AG04450 (cell line): ENCODE measurements around the gene TBC1D16. TPM values are rescaled to one million over a fixed set of nuclear protein-coding genes. Genes with fewer than 3 reads are reported as not detected.
A peak's percentile ranks its signal among the peaks of the same experiment; 100 is the strongest.

Experiments
- CTCF ChIA-PET: fragments of 300-600, 350-600 bp; formaldehyde crosslinking; extraction: SDS; loops from one replicate; lab custom pipeline; 2022; ENCODE audit warnings: antibody characterized with exemption, inconsistent platforms; lab: Charles Lee
- POLR2A ChIA-PET: fragments of 350-600 bp; formaldehyde crosslinking; extraction: SDS; loops from one replicate; lab custom pipeline; 2021; ENCODE audit warnings: antibody characterized with exemption, inconsistent platforms; lab: Yijun Ruan, JAX
- DNase-seq: peaks from one replicate; pipeline ENCODE4 v3.0.0-alpha.2; 2011; ENCODE audit warnings: low read depth, low spot score
- H3K27ac ChIP-seq: one replicate; pipeline ENCODE4 v1.5.1; 2012; ENCODE audit warnings: low read depth, low read length, control low read depth
- H3K27me3 ChIP-seq: one replicate; pipeline ENCODE4 v1.6.0; 2012; ENCODE audit warnings: low read length; ENCODE audit not compliant: control insufficient read depth, insufficient read depth
- H3K4me3 ChIP-seq: 2 replicates; pipeline ENCODE4 v1.5.1; 2011; ENCODE audit warnings: mild to moderate bottlenecking, low read depth, low read length, control low read depth
- H3K9me3 ChIP-seq: 2 replicates; pipeline ENCODE4 v1.5.1; 2012; ENCODE audit warnings: low read length; ENCODE audit not compliant: control insufficient read depth, insufficient read depth
- CTCF ChIP-seq: IDR thresholded peaks from 2 replicates; pipeline ENCODE4 v1.5.1; 2011; ENCODE audit warnings: low read depth, low read length, control low read depth, inconsistent platforms
- polyA plus RNA-seq: library from polyadenylated mRNA; depleted of rRNA; stranded (reverse); fragments of >200 nt; gene quantifications from 2 replicates; pipeline ENCODE4 v1.2.3, GENCODE V29; 2011

TBC1D16 gene
- polyA plus RNA-seq, 1 experiment, result 10.9 TPM

GRCh38 chr17:79916991-79917901 lies 118.4 kb downstream of the TBC1D16 start:
- H3K9me3 ChIP-seq, result peaks cover 6% of the 10 kb centered on the region; the same call in 1 of the 2 replicates
- CTCF ChIA-PET, result interaction anchor here (0.8 to 1.5 kb wide), 5 partner anchors 58 to 130 kb away, joined by 3 to 6 read pairs (median 3); no protein-coding TSS in a partner anchor
- POLR2A ChIA-PET, result interaction anchor here (0.5 kb wide), 1 partner anchor 351 kb away, joined by 3 read pairs; no protein-coding TSS in a partner anchor
- H3K27me3 ChIP-seq, result peaks cover 56% of the 10 kb centered on the region
- no peak overlapping the region for H3K27ac ChIP-seq
- TF ChIP-seq CTCF, result no peak
- H3K4me3 ChIP-seq, result no peak overlapping the region
- no peak for DNase-seq

GRCh38 chr17:79916506-79916905 lies 119.2 kb downstream of the TBC1D16 start:
- POLR2A ChIA-PET, result interaction anchor here (0.5 kb wide), 1 partner anchor 350 kb away, joined by 3 read pairs; no protein-coding TSS in a partner anchor
- no peak overlapping the region for H3K4me3 ChIP-seq
- H3K9me3 ChIP-seq, result peaks cover 6% of the 10 kb centered on the region; the same call in 1 of the 2 replicates
- DNase-seq, result no peak
- no peak for TF ChIP-seq CTCF
- H3K27me3 ChIP-seq, result peaks cover 55% of the 10 kb centered on the region
- H3K27ac ChIP-seq, result no peak overlapping the region
- CTCF ChIA-PET, result interaction anchor here (0.8 to 1.5 kb wide), 5 partner anchors 58 to 129 kb away, joined by 3 to 6 read pairs (median 3); no protein-coding TSS in a partner anchor

- CTCF ChIA-PET, result interaction anchor here (0.9 to 1.5 kb wide), 3 partner anchors 75 to 170 kb away, joined by 3 to 6 read pairs (median 4); no protein-coding TSS in a partner anchor
- H3K4me3 ChIP-seq, result no peak overlapping the region
- no peak for DNase-seq
- peaks cover 56% of the 10 kb centered on the region for H3K27me3 ChIP-seq
- H3K27ac ChIP-seq, result no peak overlapping the region
- TF ChIP-seq CTCF, result peak; percentile 47
- H3K9me3 ChIP-seq, result peaks cover 1% of the 10 kb centered on the region; the same call in 1 of the 2 replicates
- POLR2A ChIA-PET, result interaction anchor here (0.6 to 0.9 kb wide), 2 partner anchors 122 to 170 kb away, joined by 5 to 6 read pairs; no protein-coding TSS in a partner anchor
These were observed 119.7 kb downstream of the TBC1D16 start for GRCh38 chr17:79915850-79916430.

DNA sequence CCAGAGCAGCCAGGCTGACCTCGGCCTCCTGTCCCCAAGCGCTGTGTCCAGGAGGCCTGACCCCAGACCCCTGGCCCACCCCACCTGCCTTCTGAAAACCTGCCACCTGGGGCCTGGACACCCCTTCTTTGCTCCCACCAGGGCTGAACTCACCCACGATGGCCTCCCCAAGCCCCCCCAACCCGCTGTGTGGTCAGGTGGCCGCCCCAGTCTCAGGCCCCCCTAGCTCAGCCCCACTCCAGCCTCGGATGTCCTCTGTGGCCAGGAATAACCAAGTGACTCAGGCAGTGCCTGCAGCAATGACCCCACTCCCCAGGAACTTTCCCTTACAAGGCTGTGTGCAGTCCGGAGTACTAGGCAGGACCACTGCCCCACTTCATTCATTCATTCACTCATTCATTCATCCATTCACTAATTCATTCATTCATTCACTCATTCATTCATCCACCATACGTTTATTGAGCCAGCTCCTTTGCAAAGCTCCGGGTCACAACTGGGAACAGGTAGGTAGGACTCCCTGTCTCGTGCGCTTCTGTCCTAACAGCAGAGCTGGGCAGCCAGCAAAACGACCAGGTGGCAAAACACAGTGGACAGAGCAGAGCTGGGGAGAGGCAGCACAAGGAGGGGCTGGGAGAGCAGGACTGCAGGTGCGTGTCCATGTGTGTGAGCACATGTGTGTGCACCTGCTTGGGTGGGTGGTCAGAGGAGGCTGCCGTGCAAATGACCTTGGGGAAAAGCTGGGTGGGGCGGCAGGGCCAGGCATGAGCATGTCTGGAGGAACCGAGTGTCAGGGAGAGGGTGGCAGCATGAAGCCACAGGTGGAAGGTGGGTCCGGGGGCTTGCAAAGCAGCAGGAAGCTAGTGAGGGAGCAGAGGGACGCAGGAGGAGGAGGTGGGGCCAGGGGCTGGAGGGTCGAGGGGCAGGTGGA lies 120.6 kb downstream of the TBC1D16 start:
- POLR2A ChIA-PET, result interaction anchor here (0.6 to 0.9 kb wide), 2 partner anchors 121 to 169 kb away, joined by 5 to 6 read pairs; no protein-coding TSS in a partner anchor
- H3K27me3 ChIP-seq, result peaks cover 50% of the 10 kb centered on the region
- DNase-seq, result no peak
- no peak for TF ChIP-seq CTCF
- no peak overlapping the region for H3K27ac ChIP-seq
- no peak overlapping the region for H3K4me3 ChIP-seq
- H3K9me3 ChIP-seq, result no peaks in the 10 kb centered on the region
- CTCF ChIA-PET, result interaction anchor here (0.8 to 0.9 kb wide), 2 partner anchors 126 to 170 kb away, joined by 4 read pairs; no protein-coding TSS in a partner anchor
